ENCODE data around the gene PAF1. TPM values are rescaled to one million over a fixed set of nuclear protein-coding genes. Genes with fewer than 3 reads are reported as not detected.
"Not testable (repeated sequence)": the region's sequence is repeated elsewhere in the genome, so short reads cannot be mapped to it uniquely, and the experiment has no call there.

Gene PAF1
- total RNA-seq, 1 donor from 2014 or later = 43.6 TPM

GRCh38 chr19:39341129-39341718, 49.7 kb downstream of the PAF1 start:
- peak overlapping the region; percentile 94 for H3K27ac Mint-ChIP-seq
- peaks cover 16% of the 10 kb centered on the region for H3K36me3 Mint-ChIP-seq
- no peaks in the 10 kb centered on the region for H3K9me3 Mint-ChIP-seq
- no peak for TF ChIP-seq CTCF (conservative IDR thresholded peaks at IDR 0.05)
- peak overlapping the region; percentile 96 for H3K4me3 Mint-ChIP-seq
- peaks cover 44% of the 10 kb centered on the region for H3K4me1 Mint-ChIP-seq (ENCODE audit: unreplicated experiment)
- H3K27me3 Mint-ChIP-seq = peaks cover 3% of the 10 kb centered on the region
- DNase-seq (ENCODE audit: extremely low spot score, unreplicated experiment) = no peak

- DNase-seq (ENCODE audit: extremely low spot score, unreplicated experiment); H3K36me3 Mint-ChIP-seq; H3K27me3 Mint-ChIP-seq; H3K9me3 Mint-ChIP-seq: not testable (repeated sequence)
- Mint-ChIP-seq H3K4me1 (ENCODE audit: unreplicated experiment) (peaks cover 34% of the 10 kb centered on the region), H3K27ac (peak overlapping the region; percentile 43), H3K4me3 (peak overlapping the region; percentile 96)
These were observed 50.8 kb downstream of the PAF1 start for GRCh38 chr19:39340156-39340555.

GRCh38 chr19:39339674-39340073, 51.2 kb downstream of the PAF1 start:
- peak overlapping the region; percentile 47 for H3K4me3 Mint-ChIP-seq
- H3K4me1 Mint-ChIP-seq (ENCODE audit: unreplicated experiment) = peaks cover 29% of the 10 kb centered on the region
- H3K27me3 Mint-ChIP-seq = peaks cover 7% of the 10 kb centered on the region
- no peak for TF ChIP-seq CTCF (conservative IDR thresholded peaks at IDR 0.05)
- no peak for DNase-seq (ENCODE audit: extremely low spot score, unreplicated experiment)
- no peaks in the 10 kb centered on the region for H3K9me3 Mint-ChIP-seq
- peaks cover 7% of the 10 kb centered on the region for H3K36me3 Mint-ChIP-seq
- H3K27ac Mint-ChIP-seq = no peak overlapping the region

GRCh38 chr19:39336483-39336882, 54.4 kb downstream of the PAF1 start:
- Mint-ChIP-seq H3K9me3 (no peaks in the 10 kb centered on the region), H3K4me1 (ENCODE audit: unreplicated experiment) (peaks cover 9% of the 10 kb centered on the region), H3K27me3 (peaks cover 10% of the 10 kb centered on the region), H3K27ac (no peak overlapping the region), H3K4me3 (no peak overlapping the region), H3K36me3 (no peaks in the 10 kb centered on the region)
- DNase-seq (ENCODE audit: extremely low spot score, unreplicated experiment) = no peak
- no peak for TF ChIP-seq CTCF (conservative IDR thresholded peaks at IDR 0.05)

Small RNA genes lying within 50 kb of the gene (microRNA-seq; reads per million reads assigned to microRNA genes)
- not detected for gene MIR4530

Other genes starting within 250 kb of the PAF1 start
- 19.0 and 22.6 TPM in 2 replicates for gene NCCRP1, start 194.1 kb downstream of the PAF1 start, total RNA-seq (ENCODE audit: low replicate concordance)
- not detected in 2 replicates for gene SYCN, start 186.8 kb downstream of the PAF1 start, total RNA-seq (ENCODE audit: low replicate concordance)
- not detected in 2 replicates for gene IFNL3, start 146.1 kb downstream of the PAF1 start, total RNA-seq (ENCODE audit: low replicate concordance)
- not detected in 2 replicates for gene IFNL4, start 142.2 kb downstream of the PAF1 start, total RNA-seq (ENCODE audit: low replicate concordance)
- not detected in 2 replicates for gene IFNL2, start 122.7 kb downstream of the PAF1 start, total RNA-seq (ENCODE audit: low replicate concordance)
- not detected in 2 replicates for gene IFNL1, start 94.7 kb downstream of the PAF1 start, total RNA-seq (ENCODE audit: low replicate concordance)
- gene LRFN1, start 70.2 kb downstream of the PAF1 start, total RNA-seq (ENCODE audit: low replicate concordance) = 3.6 and 5.6 TPM in 2 replicates
- not detected in 2 replicates for gene GMFG, start 55.1 kb downstream of the PAF1 start, total RNA-seq (ENCODE audit: low replicate concordance)
- gene SAMD4B, start 48.7 kb downstream of the PAF1 start, total RNA-seq (ENCODE audit: low replicate concordance) = 116 and 123 TPM in 2 replicates
- 37.3 and 40.8 TPM in 2 replicates for gene MED29, start 272 bp upstream of the PAF1 start, total RNA-seq (ENCODE audit: low replicate concordance)
- 36.0 and 101 TPM in 2 replicates for gene ZFP36, start 15.7 kb upstream of the PAF1 start, total RNA-seq (ENCODE audit: low replicate concordance)
- 32.9 and 86.7 TPM in 2 replicates for gene PLEKHG2, start 21.6 kb upstream of the PAF1 start, total RNA-seq (ENCODE audit: low replicate concordance)
- 2,174 and 2,175 TPM in 2 replicates for gene RPS16, start 44.8 kb upstream of the PAF1 start, total RNA-seq (ENCODE audit: low replicate concordance)
- 142 and 144 TPM in 2 replicates for gene SUPT5H, start 54.5 kb upstream of the PAF1 start, total RNA-seq (ENCODE audit: low replicate concordance)
- gene TIMM50, start 89.7 kb upstream of the PAF1 start, total RNA-seq (ENCODE audit: low replicate concordance) = 63.6 and 82.2 TPM in 2 replicates
- gene DLL3, start 107.8 kb upstream of the PAF1 start, total RNA-seq (ENCODE audit: low replicate concordance) = 0.74 and 2.7 TPM in 2 replicates
- 1.1 TPM in 1 of 2 replicates, not detected in the other for gene SELENOV, start 124.0 kb upstream of the PAF1 start, total RNA-seq (ENCODE audit: low replicate concordance)
- 1.1 and 4.8 TPM in 2 replicates for gene EID2B, start 141.7 kb upstream of the PAF1 start, total RNA-seq (ENCODE audit: low replicate concordance)
- 15.3 and 19.2 TPM in 2 replicates for gene EID2, start 149.1 kb upstream of the PAF1 start, total RNA-seq (ENCODE audit: low replicate concordance)
- not detected in 2 replicates for gene LGALS13, start 211.4 kb upstream of the PAF1 start, total RNA-seq (ENCODE audit: low replicate concordance)

Data from type B pancreatic cell (in vitro differentiated cells).